GM18858 (cell line): Measurements from ENCODE around the gene RNF227.
"Not testable (repeated sequence)": the region's sequence is repeated elsewhere in the genome, so short reads cannot be mapped to it uniquely, and the experiment has no call there.

Experiments
- ATAC-seq: cut with Tn5 transposase; IDR thresholded peaks from one replicate; pipeline ENCODE4 v1.9.1; 2021; ENCODE audit not compliant: unreplicated experiment

The RNF227 gene

DNA sequence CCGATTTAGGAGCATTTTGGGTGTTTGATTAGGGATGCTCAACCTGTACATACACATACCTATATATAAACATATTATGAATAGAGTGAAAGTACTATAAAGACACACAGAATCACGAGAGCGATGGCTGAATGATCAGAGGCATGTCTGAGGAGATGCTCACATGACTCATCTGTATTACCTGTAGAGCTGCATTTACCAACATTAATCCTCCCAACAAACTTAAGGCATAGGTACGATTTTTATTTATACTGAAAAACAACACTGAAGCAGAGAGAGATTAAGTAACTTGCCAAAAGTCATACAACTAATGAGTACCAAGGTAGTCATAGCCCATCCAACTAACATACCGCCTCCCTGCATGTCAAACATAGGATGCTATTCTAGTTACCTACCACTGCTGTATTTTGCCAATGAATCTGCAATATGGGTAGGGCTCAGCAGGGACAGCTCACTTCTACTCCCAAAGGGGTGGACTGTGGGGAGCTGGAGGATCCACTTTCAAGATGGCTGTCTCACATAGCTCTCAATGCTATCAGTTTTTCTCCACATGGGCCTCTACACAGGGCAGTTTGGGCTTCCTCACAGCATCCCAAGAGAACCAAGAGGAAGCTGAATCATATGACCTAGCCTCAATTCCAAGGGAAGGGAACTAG lies 51.0 kb downstream of the RNF227 start:
- no peak for ATAC-seq

DNA sequence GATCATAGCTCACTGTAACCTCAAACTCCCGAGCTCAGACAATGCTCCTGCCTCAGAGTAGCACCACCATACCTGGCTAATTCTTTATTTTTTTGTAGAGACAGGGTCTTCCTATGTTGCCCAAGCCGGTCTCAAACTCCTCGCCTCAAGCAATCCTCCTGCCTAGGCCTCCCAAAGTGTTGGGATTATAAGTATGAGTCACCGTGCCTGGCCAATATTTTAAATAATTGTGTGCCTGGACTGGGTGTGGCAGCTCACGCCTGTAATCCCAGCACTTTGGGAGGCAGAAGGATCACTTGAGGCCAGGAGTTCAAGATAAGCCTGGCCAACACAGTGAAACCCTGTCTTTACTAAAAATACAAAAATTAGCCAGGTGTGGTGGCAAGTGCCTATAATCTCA lies 51.7 kb downstream of the RNF227 start:
- not testable (repeated sequence) for ATAC-seq
